Femur (tissue), 1 donor: ENCODE measurements around the gene CYB561D2.

Experiments used
- DNase-seq: peaks from one replicate; pipeline ENCODE4 v3.0.0-alpha.2; 2017

CYB561D2 gene

GRCh38 chr3:50323614-50324199, 27.0 kb upstream of the CYB561D2 start:
- peak; percentile 35 for DNase-seq

GRCh38 chr3:50324351-50325112, 26.1 kb upstream of the CYB561D2 start:
- peak; percentile 79 for DNase-seq

- DNase-seq = peak; percentile 19
Observed at GRCh38 chr3:50325113-50325480, 25.6 kb upstream of the CYB561D2 start.

- DNase-seq = no peak
Observed at GRCh38 chr3:50325497-50326181, 25.0 kb upstream of the CYB561D2 start.

GRCh38 chr3:50326182-50326541, 24.5 kb upstream of the CYB561D2 start:
- DNase-seq = no peak

- DNase-seq = peak; percentile 27
Observed at GRCh38 chr3:50327129-50327528, 23.5 kb upstream of the CYB561D2 start.

GRCh38 chr3:50327943-50328691, 22.5 kb upstream of the CYB561D2 start, which contains the start of gene TUSC2:
Gene TUSC2, minus strand, starts transcription at chr3:50328223. Its CDS starts 124 bp downstream, at chr3:50328099.
- peak; percentile 97 for DNase-seq

- DNase-seq = no peak
Observed at GRCh38 chr3:50330330-50330729, 20.3 kb upstream of the CYB561D2 start.

- DNase-seq = no peak
Observed at GRCh38 chr3:50331364-50331907, 19.2 kb upstream of the CYB561D2 start.

GRCh38 chr3:50333744-50334328, 16.8 kb upstream of the CYB561D2 start:
- no peak for DNase-seq

- DNase-seq = no peak
Observed at GRCh38 chr3:50334339-50335075, 16.2 kb upstream of the CYB561D2 start.

GRCh38 chr3:50336452-50337174, 14.0 kb upstream of the CYB561D2 start:
- no peak for DNase-seq

- DNase-seq = peak; percentile 100
Observed at GRCh38 chr3:50337175-50337861, 13.3 kb upstream of the CYB561D2 start.

- no peak for DNase-seq
Observed at GRCh38 chr3:50338965-50339364, 11.7 kb upstream of the CYB561D2 start.

- no peak for DNase-seq
Observed at GRCh38 chr3:50339485-50340146, 11.0 kb upstream of the CYB561D2 start.

- no peak for DNase-seq
Observed at GRCh38 chr3:50340147-50340447, 10.6 kb upstream of the CYB561D2 start.

- peak; percentile 90 for DNase-seq
Observed at GRCh38 chr3:50340448-50341329, 10.0 kb upstream of the CYB561D2 start, which contains the start of gene RASSF1. Gene RASSF1, minus strand, starts transcription at chr3:50340836. Its CDS starts 31 bp downstream, at chr3:50340805.

- no peak for DNase-seq
Observed at GRCh38 chr3:50341537-50341936, 9.1 kb upstream of the CYB561D2 start.
